IMR-90 (cell line): ENCODE measurements around the gene CEL. TPM values are rescaled to one million over a fixed set of nuclear protein-coding genes. Genes with fewer than 3 reads are reported as not detected.

Source experiments
- ATAC-seq: fragments of 200-7000 bp; cut with Tn5 transposase; 2 replicates; pipeline ENCODE4 v1.9.1; 2020; ENCODE audit warnings: low read depth, mild to moderate bottlenecking, moderate library complexity
- BruUV-seq: library from RNA; stranded (reverse); fragments of 400-500 nt; replicated peaks from 2 replicates; lab custom pipeline; 2021; lab: Mats Ljungman, UMichigan
- CTCF ChIA-PET: fragments of 300-600 bp; formaldehyde crosslinking; extraction: SDS; loops from one replicate; lab custom pipeline; 2021; ENCODE audit warnings: antibody characterized with exemption; lab: Yijun Ruan, JAX
- POLR2A ChIA-PET: fragments of 300-600 bp; sonication (Branson Sonifier 250); formaldehyde crosslinking; loops from one replicate; lab custom pipeline; 2022; ENCODE audit warnings: antibody characterized with exemption; ENCODE audit not compliant: unreplicated experiment; lab: Charles Lee
- DNase-seq: peaks from one replicate; pipeline ENCODE4 v3.0.0; 2013
- H2AFZ ChIP-seq: replicated peaks from 2 replicates; pipeline ENCODE3; 2013; ENCODE audit warnings: low read length, mild to moderate bottlenecking; ENCODE audit not compliant: poor library complexity
- H2AK5ac ChIP-seq: 2 replicates; pipeline ENCODE4 v1.6.1; 2013; ENCODE audit warnings: low read depth, low read length, inconsistent platforms
- H2AK9ac ChIP-seq: replicated peaks from 2 replicates; pipeline ENCODE3; 2013; ENCODE audit warnings: mild to moderate bottlenecking, low read depth, low read length, moderate library complexity; ENCODE audit not compliant: poor library complexity
- H2BK120ac ChIP-seq: 2 replicates; pipeline ENCODE4 v1.6.1; 2013; ENCODE audit warnings: low read depth, low read length, inconsistent platforms
- H2BK15ac ChIP-seq: 3 replicates; pipeline ENCODE4 v1.6.1; 2013; ENCODE audit warnings: low read depth, low read length, inconsistent platforms
- H2BK20ac ChIP-seq: 2 replicates; pipeline ENCODE4 v1.6.1; 2013; ENCODE audit warnings: low read depth, mild to moderate bottlenecking, inconsistent platforms, low read length, moderate library complexity
- H2BK5ac ChIP-seq: 2 replicates; pipeline ENCODE4 v1.6.1; 2013; ENCODE audit warnings: mild to moderate bottlenecking, low read depth, low read length, inconsistent platforms; ENCODE audit not compliant: poor library complexity, severe bottlenecking
- H3K14ac ChIP-seq: replicated peaks from 2 replicates; pipeline ENCODE4 v1.6.1; 2013; ENCODE audit warnings: low read depth, low read length, inconsistent platforms
- H3K18ac ChIP-seq: 2 replicates; pipeline ENCODE4 v1.6.1; 2013; ENCODE audit warnings: low read depth, low read length, control low read depth
- H3K23ac ChIP-seq: 2 replicates; pipeline ENCODE4 v1.6.1; 2013; ENCODE audit warnings: low read depth, low read length, inconsistent platforms
- H3K27ac ChIP-seq: 2 replicates; pipeline ENCODE4 v1.5.1; 2013; ENCODE audit warnings: mild to moderate bottlenecking, control low read depth, low read length; ENCODE audit not compliant: insufficient read depth
- H3K27me3 ChIP-seq: 2 replicates; pipeline ENCODE4 v1.6.1; 2013; ENCODE audit warnings: low read length; ENCODE audit not compliant: control insufficient read depth, insufficient read depth
- H3K36me3 ChIP-seq: 2 replicates; pipeline ENCODE4 v1.6.1; 2013; ENCODE audit warnings: low read length, mixed read lengths; ENCODE audit not compliant: control insufficient read depth, insufficient read depth
- H3K4ac ChIP-seq: 2 replicates; pipeline ENCODE4 v1.6.1; 2013; ENCODE audit warnings: low read depth, low read length, inconsistent platforms
- H3K4me1 ChIP-seq: 2 replicates; pipeline ENCODE4 v1.6.1; 2013; ENCODE audit warnings: low read length, mixed read lengths; ENCODE audit not compliant: control insufficient read depth, insufficient read depth
- H3K4me2 ChIP-seq: 2 replicates; pipeline ENCODE4 v1.6.1; 2013; ENCODE audit warnings: low read depth, mild to moderate bottlenecking, control low read depth, low read length, moderate library complexity
- H3K4me3 ChIP-seq: 2 replicates; pipeline ENCODE4 v1.5.1; 2013; ENCODE audit warnings: low read depth, mild to moderate bottlenecking, control low read depth, low read length, moderate library complexity; ENCODE audit not compliant: insufficient read depth
- H3K56ac ChIP-seq: 2 replicates; pipeline ENCODE4 v1.6.1; 2013; ENCODE audit warnings: low read length, inconsistent platforms; ENCODE audit not compliant: insufficient read depth; ENCODE audit errors: extremely low read depth
- H3K79me1 ChIP-seq, 2 experiments: 2 replicates each; pipeline ENCODE4 v1.6.1; 2013; ENCODE audit warnings: low read length in 2 of 2, inconsistent platforms in 1 of 2, low read depth in 1 of 2
- H3K9ac ChIP-seq: 2 replicates; pipeline ENCODE4 v1.6.1; 2013; ENCODE audit warnings: low read depth, low read length, control low read depth
- H3K9me1 ChIP-seq: 2 replicates; pipeline ENCODE4 v1.6.1; 2013; ENCODE audit warnings: low read length, inconsistent platforms; ENCODE audit not compliant: insufficient read depth
- H3K9me3 ChIP-seq: 2 replicates; pipeline ENCODE4 v1.6.1; 2013; ENCODE audit warnings: low read length; ENCODE audit not compliant: control insufficient read depth, insufficient read depth
- H4K20me1 ChIP-seq: 2 replicates; pipeline ENCODE4 v1.6.1; 2013; ENCODE audit warnings: low read length, inconsistent platforms; ENCODE audit not compliant: insufficient read depth
- H4K5ac ChIP-seq: 2 replicates; pipeline ENCODE4 v1.6.1; 2013; ENCODE audit warnings: mild to moderate bottlenecking, low read depth, low read length, control low read depth
- H4K8ac ChIP-seq, 2 experiments: 2 replicates each; pipeline ENCODE4 v1.6.1; 2013; ENCODE audit warnings: low read depth in 2 of 2, low read length in 2 of 2, control low read depth in 1 of 2, inconsistent platforms in 1 of 2
- H4K91ac ChIP-seq: 2 replicates; pipeline ENCODE4 v1.6.1; 2013; ENCODE audit warnings: low read depth, low read length, inconsistent platforms; ENCODE audit not compliant: insufficient read depth
- BHLHE40 ChIP-seq: fragments of 150-350 bp; IDR thresholded peaks from 2 replicates; pipeline ENCODE4 v1.6.1; 2016; ENCODE audit warnings: mild to moderate bottlenecking, low read depth, low read length
- CEBPB ChIP-seq: IDR thresholded peaks from 2 replicates; pipeline ENCODE4 v1.6.1; 2012; ENCODE audit warnings: low read depth, low read length, improper control_type of control experiment
- FOS ChIP-seq: fragments of 150-350 bp; IDR thresholded peaks from 2 replicates; pipeline ENCODE4 v1.6.1; 2016; ENCODE audit warnings: low read depth, low read length
- MAFK ChIP-seq: IDR thresholded peaks from 2 replicates; pipeline ENCODE4 v1.6.1; 2012; ENCODE audit warnings: low read depth, low read length, improper control_type of control experiment
- MAZ ChIP-seq: IDR thresholded peaks from 2 replicates; pipeline ENCODE4 v1.6.1; 2012; ENCODE audit warnings: low read depth, mild to moderate bottlenecking, low read length, improper control_type of control experiment, moderate library complexity, borderline replicate concordance
- MXI1 ChIP-seq: IDR thresholded peaks from 2 replicates; pipeline ENCODE4 v1.6.1; 2012; ENCODE audit warnings: low read depth, mild to moderate bottlenecking, low read length, moderate library complexity, borderline replicate concordance
- NFE2L2 ChIP-seq: fragments of 150-350 bp; IDR thresholded peaks from 2 replicates; pipeline ENCODE4 v1.6.1; 2016; ENCODE audit warnings: low read depth, mild to moderate bottlenecking, low read length
- POLR2A ChIP-seq: IDR thresholded peaks from 2 replicates; pipeline ENCODE4 v1.6.1; 2012; ENCODE audit warnings: mild to moderate bottlenecking, low read depth, low read length
- RAD21 ChIP-seq: IDR thresholded peaks from 2 replicates; pipeline ENCODE4 v1.6.1; 2012; ENCODE audit warnings: low read length, improper control_type of control experiment
- RFX5 ChIP-seq: IDR thresholded peaks from 2 replicates; pipeline ENCODE4 v1.8.0; 2012; ENCODE audit warnings: low read depth, mild to moderate bottlenecking, low read length, moderate library complexity
- SMC3 ChIP-seq: fragments of 150-350 bp; IDR thresholded peaks from 2 replicates; pipeline ENCODE4 v1.6.1; 2016; ENCODE audit warnings: low read depth, mild to moderate bottlenecking, antibody characterized with exemption, low read length, moderate library complexity
- WGBS, 2 experiments: methylation state at CpG; one replicate each; pipeline versions ENCODE4 v1.1.5 to v1.1.7; 2013; ENCODE audit warnings: missing lambda C conversion rate in 2 of 2; ENCODE audit not compliant: insufficient read length in 1 of 2; ENCODE audit errors: extremely low coverage in 2 of 2; 5-methylcytosine and 5-hydroxymethylcytosine counted together
- dilution Hi-C: fragments of 300-500 bp; cut with HindIII; formaldehyde crosslinking; loops from one replicate; pipeline ENCODE4 v1.14.3; 2018; ENCODE audit warnings: low sequenced_read_pairs; ENCODE audit not compliant: unreplicated experiment
- in situ Hi-C: fragments of 300-500 bp; cut with MboI; formaldehyde crosslinking; loops from 3 replicates; pipeline ENCODE4 v1.14.3; 2019; ENCODE audit warnings: low sequenced_read_pairs, inconsistent platforms, mixed read lengths
- intact Hi-C: fragments of 100-400 bp; cut with micrococcal nuclease; formaldehyde crosslinking; loops from 2 replicates; pipeline ENCODE4 v1.10.0; 2022
- polyA plus RNA-seq, 3 experiments: library from polyadenylated mRNA; depleted of rRNA; stranded (reverse); fragments of >200 nt; gene quantifications; 2 replicates each; pipeline ENCODE4 v1.2.3, GENCODE V29; 2012; ENCODE audit warnings: low replicate concordance in 1 of 3
- total RNA-seq: library from RNA; depleted of rRNA; stranded (reverse); fragments of >200 nt; gene quantifications from 2 replicates; pipeline ENCODE4 v1.2.3, GENCODE V29; 2012
- TF ChIP-seq, protein P1 (sequence below): conservative IDR thresholded peaks from 2 replicates; pipeline ENCODE4 v1.5.1; 2012; ENCODE audit warnings: mild to moderate bottlenecking, low read depth, low read length, improper control_type of control experiment
- TF ChIP-seq, protein P2 (sequence below): fragments of 150-350 bp; IDR thresholded peaks from 2 replicates; pipeline ENCODE4 v1.6.1; 2016; ENCODE audit warnings: low read depth, mild to moderate bottlenecking, low read length, moderate library complexity, borderline replicate concordance
- TF ChIP-seq, protein P3 (sequence below): fragments of 150-350 bp; IDR thresholded peaks from 2 replicates; pipeline ENCODE4 v1.6.1; 2017; ENCODE audit warnings: mild to moderate bottlenecking, antibody characterized with exemption, low read length, low read depth

The CEL gene
- total and polyA plus RNA-seq, 2 of the 4 experiments (the other 2 are of a cell fraction) = under 0.01 to 0.75 TPM

DNA sequence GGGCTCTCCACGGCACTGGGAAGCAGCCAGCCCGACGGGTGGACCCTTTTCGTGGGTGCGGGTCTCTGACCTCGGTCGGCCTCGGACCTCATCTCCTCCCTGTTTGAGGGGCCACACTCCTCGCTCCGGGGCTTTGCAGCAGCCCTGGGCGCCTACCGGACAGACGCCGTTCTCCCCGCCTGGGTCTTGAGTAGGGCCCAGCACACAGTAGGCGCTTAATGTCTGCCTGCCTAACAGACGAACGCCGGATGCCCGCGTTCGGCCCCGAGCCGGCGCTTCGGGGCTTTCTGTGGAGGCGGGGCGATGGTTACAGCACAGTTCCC lies 31.8 kb upstream of the CEL start:
- peak overlapping the region; percentile 88 to 97 for H4K8ac ChIP-seq
- peak overlapping the region; percentile 58 for H3K56ac ChIP-seq
- peak overlapping the region; percentile 48 for H4K5ac ChIP-seq
- no peak overlapping the region for H2BK20ac ChIP-seq
- no TSS peak for BruUV-seq
- peak overlapping the region; percentile 95 for H3K4ac ChIP-seq
- peak overlapping the region; percentile 62 for H2BK5ac ChIP-seq
- peak overlapping the region; percentile 79 for H4K91ac ChIP-seq
- H3K79me1 ChIP-seq = peaks cover 30 to 54% of the 10 kb centered on the region in 2 experiments
- DNase-seq (no peak), ATAC-seq (peak; percentile 13)
- H4K20me1 ChIP-seq = peaks cover 15% of the 10 kb centered on the region
- H3K18ac ChIP-seq = no peak overlapping the region
- ChIA-PET CTCF (interaction anchor here (1.1 to 1.7 kb wide), 3 partner anchors 8 to 114 kb away, joined by 3 to 8 read pairs (median 4); no protein-coding TSS in a partner anchor), POLR2A (interaction anchor here (0.6 to 1.0 kb wide), 6 partner anchors 10 to 947 kb away, joined by 3 to 4 read pairs (median 4); no protein-coding TSS in a partner anchor)
- H3K4me1 ChIP-seq = peaks cover 6% of the 10 kb centered on the region
- intact Hi-C loops (no loop called here), dilution Hi-C loops (no loop called here), in situ Hi-C loops (loop anchor here (25.0 kb wide), 1 partner anchor 457 kb away; the partner anchor contains the start of gene SLC2A6)
- H3K14ac ChIP-seq = peak overlapping the region; percentile 91
- no peak overlapping the region for H2BK15ac ChIP-seq
- H2BK120ac ChIP-seq = peak overlapping the region; percentile 50; the same call in 1 of the 2 replicates
- 0% methylated on average over 12 of the region's 28 CpGs; no CpG with 5 or more reads in 1 of the 2 experiments for WGBS, 2 experiments
- peak overlapping the region; percentile 99 for H2AFZ ChIP-seq
- H3K23ac ChIP-seq = peak overlapping the region; percentile 92
- peaks cover 7% of the 10 kb centered on the region; the same call in 1 of the 2 replicates for H3K36me3 ChIP-seq
- H3K4me3 ChIP-seq = peak overlapping the region; percentile 74
- peak overlapping the region; percentile 80 for H3K9ac ChIP-seq
- no peaks in the 10 kb centered on the region for H3K9me3 ChIP-seq
- peaks cover 5% of the 10 kb centered on the region for H3K9me1 ChIP-seq
- peak overlapping the region; percentile 66 for H3K4me2 ChIP-seq
- peak overlapping the region; percentile 78 for H3K27ac ChIP-seq
- H2AK5ac ChIP-seq = peak overlapping the region; percentile 83
- H2AK9ac ChIP-seq = peak overlapping the region; percentile 99
- H3K27me3 ChIP-seq = no peaks in the 10 kb centered on the region
- TF ChIP-seq, protein P1, sequence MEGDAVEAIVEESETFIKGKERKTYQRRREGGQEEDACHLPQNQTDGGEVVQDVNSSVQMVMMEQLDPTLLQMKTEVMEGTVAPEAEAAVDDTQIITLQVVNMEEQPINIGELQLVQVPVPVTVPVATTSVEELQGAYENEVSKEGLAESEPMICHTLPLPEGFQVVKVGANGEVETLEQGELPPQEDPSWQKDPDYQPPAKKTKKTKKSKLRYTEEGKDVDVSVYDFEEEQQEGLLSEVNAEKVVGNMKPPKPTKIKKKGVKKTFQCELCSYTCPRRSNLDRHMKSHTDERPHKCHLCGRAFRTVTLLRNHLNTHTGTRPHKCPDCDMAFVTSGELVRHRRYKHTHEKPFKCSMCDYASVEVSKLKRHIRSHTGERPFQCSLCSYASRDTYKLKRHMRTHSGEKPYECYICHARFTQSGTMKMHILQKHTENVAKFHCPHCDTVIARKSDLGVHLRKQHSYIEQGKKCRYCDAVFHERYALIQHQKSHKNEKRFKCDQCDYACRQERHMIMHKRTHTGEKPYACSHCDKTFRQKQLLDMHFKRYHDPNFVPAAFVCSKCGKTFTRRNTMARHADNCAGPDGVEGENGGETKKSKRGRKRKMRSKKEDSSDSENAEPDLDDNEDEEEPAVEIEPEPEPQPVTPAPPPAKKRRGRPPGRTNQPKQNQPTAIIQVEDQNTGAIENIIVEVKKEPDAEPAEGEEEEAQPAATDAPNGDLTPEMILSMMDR = no peak
- TF ChIP-seq RFX5 = no peak
- no peak for TF ChIP-seq MAZ
- TF ChIP-seq, protein P2, sequence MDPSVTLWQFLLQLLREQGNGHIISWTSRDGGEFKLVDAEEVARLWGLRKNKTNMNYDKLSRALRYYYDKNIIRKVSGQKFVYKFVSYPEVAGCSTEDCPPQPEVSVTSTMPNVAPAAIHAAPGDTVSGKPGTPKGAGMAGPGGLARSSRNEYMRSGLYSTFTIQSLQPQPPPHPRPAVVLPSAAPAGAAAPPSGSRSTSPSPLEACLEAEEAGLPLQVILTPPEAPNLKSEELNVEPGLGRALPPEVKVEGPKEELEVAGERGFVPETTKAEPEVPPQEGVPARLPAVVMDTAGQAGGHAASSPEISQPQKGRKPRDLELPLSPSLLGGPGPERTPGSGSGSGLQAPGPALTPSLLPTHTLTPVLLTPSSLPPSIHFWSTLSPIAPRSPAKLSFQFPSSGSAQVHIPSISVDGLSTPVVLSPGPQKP = no peak
- TF ChIP-seq POLR2A = no peak
- no peak for TF ChIP-seq MAFK
- no peak for TF ChIP-seq BHLHE40
- TF ChIP-seq, protein P3, sequence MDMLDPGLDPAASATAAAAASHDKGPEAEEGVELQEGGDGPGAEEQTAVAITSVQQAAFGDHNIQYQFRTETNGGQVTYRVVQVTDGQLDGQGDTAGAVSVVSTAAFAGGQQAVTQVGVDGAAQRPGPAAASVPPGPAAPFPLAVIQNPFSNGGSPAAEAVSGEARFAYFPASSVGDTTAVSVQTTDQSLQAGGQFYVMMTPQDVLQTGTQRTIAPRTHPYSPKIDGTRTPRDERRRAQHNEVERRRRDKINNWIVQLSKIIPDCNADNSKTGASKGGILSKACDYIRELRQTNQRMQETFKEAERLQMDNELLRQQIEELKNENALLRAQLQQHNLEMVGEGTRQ = no peak
- no peak for TF ChIP-seq CEBPB
- TF ChIP-seq RAD21 = no peak
- no peak for TF ChIP-seq SMC3
- no peak for TF ChIP-seq NFE2L2
- no peak for TF ChIP-seq MXI1
- no peak for TF ChIP-seq FOS
